GM18519 (cell line): ENCODE measurements around the gene TRANK1.

Experiments
- ATAC-seq: cut with Tn5 transposase; IDR thresholded peaks from one replicate; pipeline ENCODE4 v1.9.1; 2021; ENCODE audit warnings: mild to moderate bottlenecking, moderate library complexity; ENCODE audit not compliant: unreplicated experiment, low FRiP score

Gene TRANK1

GRCh38 chr3:36813305-36813704 is 131.5 kb downstream of the TRANK1 start:
- no peak for ATAC-seq

GRCh38 chr3:36812240-36812639 is 132.6 kb downstream of the TRANK1 start:
- no peak for ATAC-seq

GRCh38 chr3:36811768-36812167 is 133.1 kb downstream of the TRANK1 start:
- no peak for ATAC-seq

- ATAC-seq = no peak
Measured at GRCh38 chr3:36804295-36805055, 140.4 kb downstream of the TRANK1 start.

- no peak for ATAC-seq
Measured at GRCh38 chr3:36803091-36803791, 141.6 kb downstream of the TRANK1 start.

- ATAC-seq = no peak
Measured at GRCh38 chr3:36800533-36801116, 144.2 kb downstream of the TRANK1 start.

- no peak for ATAC-seq
Measured at GRCh38 chr3:36796881-36797280, 148.0 kb downstream of the TRANK1 start.

- ATAC-seq = no peak
Measured at GRCh38 chr3:36796161-36796560, 148.7 kb downstream of the TRANK1 start.

GRCh38 chr3:36795622-36796021 is 149.2 kb downstream of the TRANK1 start:
- no peak for ATAC-seq

- ATAC-seq = peak; percentile 55
Measured at GRCh38 chr3:36792342-36792741, 152.5 kb downstream of the TRANK1 start.

GRCh38 chr3:36790765-36791164 is 154.1 kb downstream of the TRANK1 start:
- no peak for ATAC-seq

- no peak for ATAC-seq
Measured at GRCh38 chr3:36786921-36787890, 157.6 kb downstream of the TRANK1 start.

- no peak for ATAC-seq
Measured at GRCh38 chr3:36784138-36784635, 160.7 kb downstream of the TRANK1 start.

- no peak for ATAC-seq
Measured at GRCh38 chr3:36777424-36778218, 167.2 kb downstream of the TRANK1 start.
